Natural killer cell (primary cell): ENCODE results near the gene FAM209A. TPM values are rescaled to one million over a fixed set of nuclear protein-coding genes. Genes with fewer than 3 reads are reported as not detected.
"Not testable (repeated sequence)": the region's sequence is repeated elsewhere in the genome, so short reads cannot be mapped to it uniquely, and the experiment has no call there.

Experiments
- ATAC-seq, 3 donors: fragments of 150-1000 bp in 2 of 3; fragments of 200-7000 bp in 1 of 3; cut with Tn5 transposase; 1 replicate in 1 of 3; 2 replicates in 2 of 3; pipeline ENCODE4 v1.10.0; 2021; ENCODE audit warnings: mild to moderate bottlenecking in 2 of 3, moderate library complexity in 2 of 3
- DNase-seq, 2 donors: peaks; one replicate each; pipeline versions ENCODE4 v3.0.0 to v3.0.0-alpha.2; 2013 to 2021; ENCODE audit warnings: mixed read lengths in 1 of 2
- H3K27ac ChIP-seq: one replicate; pipeline ENCODE4 v1.5.1; 2013; ENCODE audit warnings: mild to moderate bottlenecking, low read length
- H3K27me3 ChIP-seq: one replicate; pipeline ENCODE4 v1.6.1; 2013; ENCODE audit warnings: low read length; ENCODE audit not compliant: control insufficient read depth, insufficient read depth
- H3K36me3 ChIP-seq: one replicate; pipeline ENCODE4 v1.6.1; 2013; ENCODE audit warnings: low read length; ENCODE audit not compliant: control insufficient read depth, insufficient read depth
- H3K4me1 ChIP-seq: one replicate; pipeline ENCODE4 v1.6.1; 2013; ENCODE audit warnings: low read length; ENCODE audit not compliant: control insufficient read depth, insufficient read depth
- H3K4me3 ChIP-seq: one replicate; pipeline ENCODE4 v1.5.1; 2013; ENCODE audit warnings: low read length
- H3K9me3 ChIP-seq: one replicate; pipeline ENCODE4 v1.6.1; 2013; ENCODE audit warnings: low read length; ENCODE audit not compliant: control insufficient read depth, insufficient read depth
- H3K27ac Mint-ChIP-seq, 2 donors: one replicate each; pipeline ENCODE4 v1.8.0; 2022; ENCODE audit warnings: mild to moderate bottlenecking in 2 of 2, mixed read lengths in 2 of 2, moderate library complexity in 1 of 2
- H3K27me3 Mint-ChIP-seq, 2 donors: one replicate each; pipeline ENCODE4 v1.8.0; 2022; ENCODE audit warnings: low read depth in 2 of 2, mixed read lengths in 2 of 2
- H3K36me3 Mint-ChIP-seq: one replicate; pipeline ENCODE4 v1.8.0; 2022; ENCODE audit warnings: mixed read lengths
- H3K4me1 Mint-ChIP-seq, 2 donors: one replicate each; pipeline ENCODE4 v1.8.0; 2022; ENCODE audit warnings: mixed read lengths in 2 of 2
- H3K4me3 Mint-ChIP-seq: one replicate; pipeline ENCODE4 v1.8.0; 2022; ENCODE audit warnings: mild to moderate bottlenecking, moderate library complexity, mixed read lengths
- H3K9me3 Mint-ChIP-seq, 2 donors: one replicate each; pipeline ENCODE4 v1.8.0; 2022; ENCODE audit warnings: mixed read lengths in 2 of 2
- WGBS: methylation state at CpG from one replicate; pipeline ENCODE4 v1.1.7; 2013; ENCODE audit warnings: missing lambda C conversion rate; ENCODE audit not compliant: insufficient coverage; 5-methylcytosine and 5-hydroxymethylcytosine counted together
- intact Hi-C: fragments of 100-400 bp; cut with micrococcal nuclease; formaldehyde crosslinking; loops from one replicate; pipeline ENCODE4 v1.14.2; 2022
- total RNA-seq, 4 donors: library from RNA; stranded (reverse); fragments of 120-200 nt in 1 of 4; gene quantifications; one replicate each; pipeline versions ENCODE4 v1.2.3 to v1.2.4, GENCODE V29; 2013 to 2022
- TF ChIP-seq, protein P1 (sequence below): fragments of 200-600 bp; IDR thresholded peaks from one replicate; pipeline ENCODE4 v1.8.0; 2022; ENCODE audit warnings: antibody characterized with exemption

The FAM209A gene
- total RNA-seq, 3 donors from 2014 or later (not counting 1 experiment from before 2014, with no cell fraction given), result 4.0 to 5.6 (median 5.4) TPM

DNA sequence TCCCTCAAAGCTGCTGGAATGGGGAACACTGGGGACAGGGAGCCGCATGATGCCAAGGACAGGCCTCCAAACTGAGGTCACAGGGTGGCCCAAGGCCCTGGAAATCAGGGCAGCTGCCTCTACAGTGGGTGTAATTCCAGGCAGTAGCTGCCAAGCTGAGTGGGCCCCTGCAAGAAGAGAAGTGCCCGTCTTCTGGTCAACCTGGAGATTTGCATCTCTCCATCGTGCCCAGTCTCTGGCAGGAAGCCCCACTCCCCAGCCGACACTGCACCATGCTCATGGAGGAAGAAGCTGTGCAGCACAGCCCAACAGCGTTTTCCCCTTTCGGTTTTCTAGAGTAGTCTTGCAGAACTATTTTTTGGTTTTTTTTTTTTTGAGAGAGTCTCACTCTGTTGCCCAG is 2.2 kb upstream of the FAM209A start:
- ATAC-seq, result no peak
- H3K4me1 Mint-ChIP-seq, result peaks cover 0 to 4% of the 10 kb centered on the region in 2 donors
- Histone ChIP-seq H3K4me3 (no peak overlapping the region), H3K9me3 (peaks cover 33% of the 10 kb centered on the region), H3K4me1 (no peaks in the 10 kb centered on the region), H3K27ac (no peak overlapping the region), H3K27me3 (no peaks in the 10 kb centered on the region), H3K36me3 (peaks cover 33% of the 10 kb centered on the region)
- 62% methylated on average over 6 of the region's 6 CpGs for WGBS
- no peak overlapping the region for H3K4me3 Mint-ChIP-seq
- DNase-seq, result no peak
- TF ChIP-seq, protein P1, sequence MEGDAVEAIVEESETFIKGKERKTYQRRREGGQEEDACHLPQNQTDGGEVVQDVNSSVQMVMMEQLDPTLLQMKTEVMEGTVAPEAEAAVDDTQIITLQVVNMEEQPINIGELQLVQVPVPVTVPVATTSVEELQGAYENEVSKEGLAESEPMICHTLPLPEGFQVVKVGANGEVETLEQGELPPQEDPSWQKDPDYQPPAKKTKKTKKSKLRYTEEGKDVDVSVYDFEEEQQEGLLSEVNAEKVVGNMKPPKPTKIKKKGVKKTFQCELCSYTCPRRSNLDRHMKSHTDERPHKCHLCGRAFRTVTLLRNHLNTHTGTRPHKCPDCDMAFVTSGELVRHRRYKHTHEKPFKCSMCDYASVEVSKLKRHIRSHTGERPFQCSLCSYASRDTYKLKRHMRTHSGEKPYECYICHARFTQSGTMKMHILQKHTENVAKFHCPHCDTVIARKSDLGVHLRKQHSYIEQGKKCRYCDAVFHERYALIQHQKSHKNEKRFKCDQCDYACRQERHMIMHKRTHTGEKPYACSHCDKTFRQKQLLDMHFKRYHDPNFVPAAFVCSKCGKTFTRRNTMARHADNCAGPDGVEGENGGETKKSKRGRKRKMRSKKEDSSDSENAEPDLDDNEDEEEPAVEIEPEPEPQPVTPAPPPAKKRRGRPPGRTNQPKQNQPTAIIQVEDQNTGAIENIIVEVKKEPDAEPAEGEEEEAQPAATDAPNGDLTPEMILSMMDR, result no peak
- no peak overlapping the region for H3K27ac Mint-ChIP-seq
- no peaks in the 10 kb centered on the region for H3K27me3 Mint-ChIP-seq
- intact Hi-C loops, result no loop called here
- peaks cover 27% of the 10 kb centered on the region for H3K36me3 Mint-ChIP-seq
- H3K9me3 Mint-ChIP-seq, result peaks cover 2 to 6% of the 10 kb centered on the region in 2 donors

DNA sequence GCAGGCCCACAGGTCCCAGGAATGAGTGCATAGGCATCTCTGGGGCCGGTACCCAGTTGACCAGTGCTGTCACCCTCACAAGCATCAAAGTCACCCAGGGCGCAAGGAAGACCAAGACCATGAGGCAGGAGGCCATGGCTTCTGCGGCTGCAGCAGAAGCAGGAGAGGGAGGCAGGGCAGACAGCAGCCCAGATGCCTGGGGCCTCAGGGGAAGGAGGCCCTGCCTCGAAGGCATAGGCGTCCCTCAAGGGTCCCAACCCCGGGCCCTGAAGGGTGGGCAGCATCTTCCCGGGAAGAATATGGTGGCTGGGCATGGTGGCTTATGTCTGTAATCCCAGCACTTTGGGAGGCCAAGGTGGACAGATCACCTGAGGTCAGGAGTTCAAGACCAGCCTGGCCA is 3.0 kb downstream of the FAM209A start:
- Histone ChIP-seq H3K4me3 (no peak overlapping the region), H3K36me3 (no peaks in the 10 kb centered on the region), H3K27ac (no peak overlapping the region), H3K4me1 (no peaks in the 10 kb centered on the region), H3K27me3 (no peaks in the 10 kb centered on the region), H3K9me3 (no peaks in the 10 kb centered on the region)
- no peak for DNase-seq
- intact Hi-C loops, result no loop called here
- Mint-ChIP-seq H3K27ac (no peak overlapping the region), H3K36me3 (no peaks in the 10 kb centered on the region), H3K4me1 (peaks cover 0 to 4% of the 10 kb centered on the region in 2 donors), H3K4me3 (no peak overlapping the region), H3K27me3 (no peaks in the 10 kb centered on the region), H3K9me3 (peaks cover 0 to 2% of the 10 kb centered on the region in 2 donors)
- TF ChIP-seq, protein P1, result no peak
- WGBS, result 97% methylated on average over 7 of the region's 7 CpGs
- no peak for ATAC-seq

DNA sequence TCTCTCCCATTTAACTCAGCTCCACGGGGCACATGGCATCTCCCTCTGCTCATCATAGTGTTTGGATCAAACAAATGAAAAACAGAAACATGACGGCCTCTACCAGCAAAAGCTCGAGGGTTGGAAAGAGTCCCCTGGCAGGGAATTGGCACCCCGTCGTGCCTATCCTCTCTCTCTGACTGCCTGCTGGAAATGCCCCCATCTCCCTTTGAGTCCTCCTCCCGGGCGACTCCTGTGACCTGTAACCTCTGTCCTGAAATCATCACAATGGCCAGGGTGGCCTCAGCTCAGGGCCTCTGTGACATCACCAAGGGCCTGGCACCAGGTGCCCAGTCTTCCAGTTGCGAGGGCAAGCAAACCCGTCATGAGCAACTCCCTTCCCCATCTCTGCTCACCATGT is 8.4 kb downstream of the FAM209A start, which contains the start of gene FAM209B:
Gene FAM209B, plus strand, starts transcription at position 301 of the 400 bp plus-strand sequence. Its CDS starts 96 bp downstream, at position 397.
- DNase-seq, ATAC-seq, H3K27ac ChIP-seq, H3K4me1 ChIP-seq, intact Hi-C loops, H3K27me3 ChIP-seq, H3K36me3 ChIP-seq, H3K4me3 Mint-ChIP-seq, H3K27ac Mint-ChIP-seq, H3K27me3 Mint-ChIP-seq, H3K36me3 Mint-ChIP-seq, H3K9me3 ChIP-seq, H3K4me1 Mint-ChIP-seq, H3K4me3 ChIP-seq, H3K9me3 Mint-ChIP-seq: not testable (repeated sequence)
- WGBS, result 93% methylated on average over 7 of the region's 9 CpGs

DNA sequence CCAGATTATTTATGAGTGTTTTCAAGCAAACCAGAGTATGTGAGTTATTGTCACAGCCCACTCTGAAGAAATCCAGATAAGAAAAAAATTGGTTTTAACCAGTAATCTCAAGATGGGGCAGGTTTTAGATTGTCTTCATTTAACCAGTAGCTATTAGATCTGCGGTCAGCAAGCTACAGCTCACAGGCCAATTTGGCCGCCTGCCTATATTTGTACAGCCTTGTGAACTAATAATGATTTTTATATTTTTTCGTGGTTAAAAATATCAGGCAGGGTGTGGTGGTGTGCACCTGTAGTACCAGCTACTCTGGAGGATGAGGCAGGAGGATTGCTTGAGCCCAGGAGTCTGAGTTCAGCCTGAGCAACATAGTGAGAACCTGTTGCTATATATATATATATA is 13.5 kb downstream of the FAM209A start:
- H3K9me3 ChIP-seq, result no peaks in the 10 kb centered on the region
- no peak overlapping the region for H3K27ac Mint-ChIP-seq
- no peak overlapping the region for H3K4me3 ChIP-seq
- no peaks in the 10 kb centered on the region for H3K36me3 Mint-ChIP-seq
- H3K4me1 ChIP-seq, result peaks cover 2% of the 10 kb centered on the region
- H3K9me3 Mint-ChIP-seq, result no peaks in the 10 kb centered on the region
- DNase-seq (no peak), ATAC-seq (no peak)
- 88% methylated on average over 3 of the region's 3 CpGs for WGBS
- H3K27me3 Mint-ChIP-seq, result no peaks in the 10 kb centered on the region
- no peak overlapping the region for H3K4me3 Mint-ChIP-seq
- H3K4me1 Mint-ChIP-seq, result no peaks in the 10 kb centered on the region
- no peaks in the 10 kb centered on the region for H3K36me3 ChIP-seq
- TF ChIP-seq, protein P1, result no peak
- no peaks in the 10 kb centered on the region for H3K27me3 ChIP-seq
- intact Hi-C loops, result no loop called here
- H3K27ac ChIP-seq, result no peak overlapping the region
